A549 (cell line): Measurements from ENCODE around the gene MMP15.

Source experiments
- RAD21 ChIP-seq, 2 experiments: fragments of >200 bp in 1 of 2; sonication (Bioruptor Twin) in 1 of 2; formaldehyde crosslinking in 1 of 2; IDR thresholded peaks in 1 of 2; conservative IDR thresholded peaks in 1 of 2; 2 replicates in 1 of 2; 3 replicates in 1 of 2; pipeline ENCODE4 v1.6.1; 2012 to 2018; ENCODE audit warnings: inconsistent platforms in 1 of 2
- TF ChIP-seq, protein P1 (sequence below): IDR thresholded peaks from 2 replicates; pipeline ENCODE4 v1.6.1; 2012
- TF ChIP-seq, protein P2 (sequence below): fragments of >200 bp; sonication (Bioruptor Twin); formaldehyde crosslinking; IDR thresholded peaks from 3 replicates; pipeline ENCODE4 v1.5.1; 2016

DNA sequence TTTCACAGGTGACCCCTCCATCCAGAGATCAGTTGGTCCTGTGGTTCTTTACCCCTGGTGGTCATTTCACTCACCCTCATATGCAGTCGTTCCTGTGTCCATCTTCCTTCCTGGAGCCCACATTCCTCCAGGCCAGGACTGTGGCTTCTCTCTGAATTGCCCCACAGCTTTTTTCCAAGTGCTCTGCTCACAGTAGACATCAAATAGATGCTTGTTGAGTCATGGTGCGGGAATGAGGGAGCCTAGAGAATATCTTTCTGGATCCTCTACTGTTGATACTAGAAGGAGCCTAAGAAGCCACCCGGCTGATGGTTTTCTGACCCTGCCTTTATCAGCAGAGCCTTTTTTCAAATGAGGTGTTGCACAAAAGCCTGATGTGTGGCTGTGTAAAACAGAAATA lies 13.9 kb upstream of the MMP15 start:
- TF ChIP-seq, protein P1, sequence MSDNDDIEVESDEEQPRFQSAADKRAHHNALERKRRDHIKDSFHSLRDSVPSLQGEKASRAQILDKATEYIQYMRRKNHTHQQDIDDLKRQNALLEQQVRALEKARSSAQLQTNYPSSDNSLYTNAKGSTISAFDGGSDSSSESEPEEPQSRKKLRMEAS, result no peak
- no peak for TF ChIP-seq RAD21 (conservative IDR thresholded peaks at IDR 0.05 in 1 of 2, IDR thresholded peaks at IDR 0.05 in 1 of 2)
- TF ChIP-seq, protein P2, sequence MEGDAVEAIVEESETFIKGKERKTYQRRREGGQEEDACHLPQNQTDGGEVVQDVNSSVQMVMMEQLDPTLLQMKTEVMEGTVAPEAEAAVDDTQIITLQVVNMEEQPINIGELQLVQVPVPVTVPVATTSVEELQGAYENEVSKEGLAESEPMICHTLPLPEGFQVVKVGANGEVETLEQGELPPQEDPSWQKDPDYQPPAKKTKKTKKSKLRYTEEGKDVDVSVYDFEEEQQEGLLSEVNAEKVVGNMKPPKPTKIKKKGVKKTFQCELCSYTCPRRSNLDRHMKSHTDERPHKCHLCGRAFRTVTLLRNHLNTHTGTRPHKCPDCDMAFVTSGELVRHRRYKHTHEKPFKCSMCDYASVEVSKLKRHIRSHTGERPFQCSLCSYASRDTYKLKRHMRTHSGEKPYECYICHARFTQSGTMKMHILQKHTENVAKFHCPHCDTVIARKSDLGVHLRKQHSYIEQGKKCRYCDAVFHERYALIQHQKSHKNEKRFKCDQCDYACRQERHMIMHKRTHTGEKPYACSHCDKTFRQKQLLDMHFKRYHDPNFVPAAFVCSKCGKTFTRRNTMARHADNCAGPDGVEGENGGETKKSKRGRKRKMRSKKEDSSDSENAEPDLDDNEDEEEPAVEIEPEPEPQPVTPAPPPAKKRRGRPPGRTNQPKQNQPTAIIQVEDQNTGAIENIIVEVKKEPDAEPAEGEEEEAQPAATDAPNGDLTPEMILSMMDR, result no peak
